NCI-H226 (cell line): Measurements from ENCODE around the gene GPC6.

Experiments
- DNase-seq: peaks from one replicate; pipeline ENCODE4 v3.0.0-alpha.2; 2015

GPC6 gene

DNA sequence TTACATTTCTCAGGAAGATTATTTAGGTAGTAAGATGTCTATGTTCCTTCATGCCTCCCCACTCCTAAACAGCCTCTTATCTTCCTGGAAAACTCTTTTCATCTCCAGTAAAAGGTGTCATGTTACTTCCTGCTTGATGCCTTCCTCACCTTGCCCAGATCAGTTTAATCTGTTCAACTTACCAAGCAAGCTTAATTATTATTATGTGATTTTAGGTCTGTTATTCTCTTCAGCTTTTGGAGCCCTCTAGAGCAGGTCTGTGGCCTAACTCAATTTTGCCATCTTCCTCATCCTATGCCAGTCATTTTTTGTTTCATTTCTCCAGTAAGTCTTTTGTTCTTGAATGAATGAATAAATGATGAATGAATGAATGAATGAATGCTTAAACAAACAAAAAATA lies 724.5 kb downstream of the GPC6 start:
- no peak for DNase-seq

DNA sequence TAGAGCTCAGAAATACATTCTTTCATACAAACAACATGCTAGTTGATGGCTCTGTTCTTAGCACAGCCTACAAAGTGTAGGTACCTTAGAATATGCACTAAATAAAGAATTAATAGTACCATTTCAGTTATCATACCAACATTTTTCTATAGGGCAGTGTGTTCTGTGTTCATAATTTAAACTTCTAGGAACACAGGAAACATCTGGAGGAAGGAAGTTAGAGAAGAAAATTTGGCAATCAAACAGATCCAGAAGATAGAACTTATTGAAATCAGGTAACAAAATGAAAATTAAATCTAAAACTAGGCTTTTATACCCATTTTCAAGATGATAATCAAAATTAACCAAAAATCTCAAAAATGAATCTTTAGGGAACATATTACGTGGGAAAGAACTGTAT lies 725.3 kb downstream of the GPC6 start:
- DNase-seq, result no peak

DNA sequence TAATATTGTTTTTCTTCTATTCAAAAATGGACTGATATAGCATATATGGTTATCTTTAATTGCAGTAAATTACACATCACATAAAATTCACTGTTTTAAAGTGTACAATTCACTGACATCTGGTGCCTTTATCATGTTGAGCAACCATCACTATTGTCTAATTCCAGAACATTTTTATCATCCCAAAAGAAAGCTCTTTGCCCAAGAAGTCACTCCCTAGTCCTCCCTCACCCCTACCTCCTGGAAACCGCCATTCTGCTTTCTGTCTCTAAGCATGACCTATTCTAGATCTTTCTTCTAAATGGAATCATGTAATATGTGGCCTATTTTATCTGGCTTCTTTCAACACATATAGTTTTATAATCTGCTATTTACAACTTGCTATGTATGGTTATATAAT lies 727.2 kb downstream of the GPC6 start:
- no peak for DNase-seq

DNA sequence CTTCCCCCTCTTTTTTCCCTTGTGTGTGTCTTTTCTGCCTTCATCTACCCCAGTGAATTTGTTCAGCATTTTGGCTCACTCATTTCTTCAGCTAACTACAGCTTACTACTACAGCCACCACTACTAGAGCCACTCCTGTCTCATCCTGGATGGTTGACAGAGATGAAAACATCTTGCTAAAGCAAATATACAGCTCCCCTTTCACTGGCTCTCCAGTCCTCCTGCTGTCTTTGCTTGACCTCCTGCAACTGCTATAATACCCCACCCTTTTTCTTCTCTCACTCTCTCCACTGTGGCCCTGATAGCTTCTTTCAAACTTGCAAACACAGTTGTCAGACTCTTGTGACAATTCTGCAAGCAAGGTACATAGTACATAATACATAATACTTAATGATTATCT lies 729.3 kb downstream of the GPC6 start:
- no peak for DNase-seq

DNA sequence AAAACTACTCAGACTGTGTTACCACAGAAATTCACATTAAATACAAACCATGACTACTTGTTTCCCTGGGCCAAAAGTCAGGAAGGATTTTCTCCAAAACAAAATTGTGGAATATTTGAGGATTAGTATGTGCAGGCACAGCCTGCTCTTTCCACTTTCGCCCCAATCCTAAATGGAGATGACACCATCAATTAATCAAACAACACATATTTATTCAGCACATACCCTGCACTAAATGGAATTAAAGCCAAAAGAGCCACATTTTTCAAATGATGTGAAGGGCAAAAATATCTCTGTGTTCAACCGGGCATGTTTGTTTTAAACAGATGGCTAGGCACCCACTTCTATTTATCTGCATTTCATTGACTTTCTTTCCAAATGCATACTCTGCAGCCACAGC lies 729.8 kb downstream of the GPC6 start:
- DNase-seq, result no peak

DNA sequence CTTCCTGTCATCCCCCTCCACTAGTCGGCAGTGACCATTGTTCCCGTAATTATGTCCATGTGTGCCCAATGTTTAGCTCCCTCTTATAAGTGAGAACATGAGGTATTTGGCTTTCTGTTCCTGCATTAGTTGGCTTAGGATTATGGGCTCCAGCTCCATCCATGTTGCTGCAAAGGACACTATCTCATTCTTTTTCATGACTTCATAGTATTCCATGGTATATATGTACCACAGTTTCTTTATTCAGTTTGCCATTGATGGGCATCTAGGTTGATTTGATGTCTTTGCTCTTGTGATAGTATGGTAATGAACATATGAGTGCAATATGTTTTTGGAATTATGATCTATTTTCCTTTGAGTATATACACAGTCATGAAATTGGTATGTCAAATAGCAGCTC lies 730.8 kb downstream of the GPC6 start:
- DNase-seq, result no peak

DNA sequence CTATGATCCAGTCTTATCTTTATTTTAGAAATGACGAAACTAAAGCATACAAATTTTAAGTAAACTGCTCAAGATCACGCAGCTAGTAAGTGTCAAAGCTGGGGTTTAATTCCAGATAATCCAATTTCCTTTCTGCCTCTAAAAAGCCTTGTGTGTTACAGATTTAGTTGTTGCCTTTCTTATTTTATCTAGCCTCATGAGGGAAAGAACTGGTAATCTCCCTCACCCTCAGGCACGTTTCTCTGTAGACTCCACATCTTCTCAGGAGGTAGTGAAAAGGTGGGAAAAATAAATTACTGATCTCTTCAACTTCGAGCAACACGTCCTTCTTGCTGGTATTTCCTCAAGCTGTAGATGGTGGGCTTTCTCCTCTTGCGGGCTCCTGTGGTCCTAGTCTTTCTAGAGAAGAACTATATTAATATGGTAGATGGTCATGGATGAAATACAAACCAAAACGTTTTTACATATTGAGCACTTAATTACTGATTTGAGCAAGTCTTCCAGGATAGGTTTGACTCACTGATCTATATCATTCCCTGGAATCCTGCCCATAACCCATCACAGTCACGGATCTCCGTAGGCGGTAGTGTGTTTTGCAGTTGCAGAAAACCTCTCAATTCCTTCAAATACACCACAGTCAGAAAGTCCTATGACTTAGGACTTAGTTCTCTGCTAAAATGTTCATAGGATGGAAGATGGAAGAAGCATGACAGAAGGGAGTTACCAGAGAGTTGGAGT lies 733.4 kb downstream of the GPC6 start:
- no peak for DNase-seq

DNA sequence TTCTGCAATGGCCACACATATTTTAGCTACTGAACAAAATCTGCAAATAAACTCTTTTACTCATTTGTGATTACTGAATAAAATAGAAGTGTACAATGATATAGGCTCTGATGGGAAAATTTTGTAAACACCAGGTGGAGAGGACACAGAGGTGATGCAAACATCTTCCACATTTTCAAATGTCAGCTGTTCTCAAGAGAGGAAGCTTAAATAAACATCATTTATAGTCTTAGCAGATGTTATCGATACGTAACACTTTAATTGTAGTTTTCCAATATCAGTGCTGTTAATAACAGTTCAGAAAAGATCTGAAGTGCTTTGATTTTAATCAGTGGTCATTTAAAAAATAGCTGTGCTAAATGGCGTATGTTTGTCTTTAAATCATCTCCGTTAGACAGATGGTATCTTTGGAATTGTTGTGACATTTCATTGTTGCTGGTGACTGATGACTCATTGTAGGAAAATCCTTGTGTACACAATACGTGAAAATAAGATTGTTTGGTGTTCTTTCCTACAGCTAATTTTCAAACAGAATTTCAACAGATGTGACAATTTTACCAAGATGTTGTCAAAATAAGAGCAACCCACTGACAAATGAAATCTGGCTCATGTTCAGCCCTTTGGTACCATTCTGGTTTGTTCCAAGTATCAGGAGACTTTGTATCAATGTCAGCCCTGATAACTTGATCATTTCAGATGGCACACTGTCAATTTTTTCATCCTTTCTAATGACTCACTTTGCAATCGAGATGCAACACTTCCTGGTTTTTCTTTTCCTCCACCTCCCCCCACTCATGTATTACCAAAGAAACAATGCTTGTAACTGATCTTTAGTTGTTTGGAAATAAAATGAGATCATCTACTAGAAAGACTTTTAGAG lies 736.9 kb downstream of the GPC6 start:
- DNase-seq, result no peak

DNA sequence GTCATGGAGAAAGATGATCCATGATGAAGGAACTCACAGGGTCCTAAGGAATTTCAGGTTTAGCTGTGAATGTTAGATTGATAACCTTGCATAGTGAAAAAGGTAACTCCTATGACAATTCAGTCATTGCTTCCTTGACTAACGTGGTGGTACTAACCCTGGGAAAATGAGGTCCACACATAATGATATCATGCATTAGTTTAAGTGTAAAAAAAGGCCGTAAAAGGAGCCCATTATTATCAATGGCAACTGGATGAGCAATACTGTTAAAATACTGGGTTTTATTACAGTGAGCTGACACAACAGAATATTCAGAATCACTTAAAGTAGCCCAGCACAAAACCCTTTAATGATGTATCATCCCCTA lies 737.5 kb downstream of the GPC6 start:
- DNase-seq, result no peak

DNA sequence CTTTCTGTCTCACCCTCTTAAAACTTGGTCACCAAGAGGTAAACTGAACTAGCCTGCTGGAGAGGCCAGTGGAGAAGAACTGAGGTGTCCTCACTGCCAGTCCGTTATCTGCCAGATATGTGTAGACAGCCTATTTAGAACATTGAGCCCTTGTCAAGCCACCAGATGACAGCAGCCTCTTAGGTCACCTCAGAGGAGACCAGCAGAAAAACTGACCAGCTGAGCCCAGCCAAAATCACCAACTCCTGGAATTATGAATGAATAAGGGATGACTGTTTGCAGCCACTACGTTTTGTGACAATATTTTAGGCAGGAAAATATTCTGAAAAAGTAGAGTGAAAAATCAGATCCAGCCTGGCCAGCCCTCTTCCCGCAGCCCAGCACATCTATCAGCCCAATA lies 739.0 kb downstream of the GPC6 start:
- DNase-seq, result no peak

DNA sequence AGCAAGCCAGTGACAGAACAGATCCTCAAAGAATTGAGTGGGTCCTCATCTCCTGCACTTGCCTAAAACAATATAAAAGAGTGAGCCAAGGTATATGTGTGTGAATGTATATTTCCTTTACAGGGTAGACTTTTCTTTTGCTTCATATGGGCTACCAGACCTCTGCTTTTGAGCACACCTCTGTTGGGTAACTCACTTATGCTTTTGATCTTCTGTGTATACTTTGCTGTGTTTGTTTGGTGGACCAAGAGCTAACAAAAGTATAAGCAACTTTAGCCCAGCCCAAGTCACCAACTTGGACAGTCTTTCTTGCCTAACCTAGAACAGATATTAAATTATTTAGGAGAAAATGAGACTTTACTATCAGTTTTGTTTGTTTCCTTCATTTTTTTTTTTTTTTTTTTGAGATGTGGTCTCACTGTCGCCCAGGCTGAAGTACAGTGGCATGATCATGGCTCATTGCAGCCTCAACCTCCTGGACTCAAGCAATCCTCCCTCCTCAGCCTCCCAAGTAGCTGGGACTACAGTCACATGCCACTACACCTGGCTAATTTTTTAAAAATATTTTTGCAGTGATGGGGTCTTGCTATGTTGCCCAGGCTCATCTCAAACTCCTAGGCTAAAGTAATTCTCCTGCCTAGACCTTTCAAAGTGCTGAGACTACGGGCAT lies 739.8 kb downstream of the GPC6 start:
- no peak for DNase-seq

DNA sequence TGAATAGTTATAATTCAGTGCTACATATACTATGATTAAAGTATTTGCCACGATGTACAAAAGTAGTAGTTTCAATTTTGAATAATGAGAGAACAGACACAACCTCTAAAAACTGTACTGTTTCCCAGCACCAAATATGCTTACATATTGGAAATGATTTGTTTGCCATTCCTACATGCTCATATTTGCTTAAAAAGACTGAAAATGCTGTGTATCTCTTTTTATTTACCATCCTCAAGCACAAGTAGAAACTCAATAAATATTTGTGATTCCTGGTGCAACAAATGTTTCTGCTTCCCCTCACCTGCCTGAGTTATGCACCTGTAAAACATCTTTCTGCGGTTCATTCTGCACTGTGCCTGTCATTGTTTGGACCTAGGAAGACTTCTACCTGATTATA lies 740.7 kb downstream of the GPC6 start:
- DNase-seq, result no peak

DNA sequence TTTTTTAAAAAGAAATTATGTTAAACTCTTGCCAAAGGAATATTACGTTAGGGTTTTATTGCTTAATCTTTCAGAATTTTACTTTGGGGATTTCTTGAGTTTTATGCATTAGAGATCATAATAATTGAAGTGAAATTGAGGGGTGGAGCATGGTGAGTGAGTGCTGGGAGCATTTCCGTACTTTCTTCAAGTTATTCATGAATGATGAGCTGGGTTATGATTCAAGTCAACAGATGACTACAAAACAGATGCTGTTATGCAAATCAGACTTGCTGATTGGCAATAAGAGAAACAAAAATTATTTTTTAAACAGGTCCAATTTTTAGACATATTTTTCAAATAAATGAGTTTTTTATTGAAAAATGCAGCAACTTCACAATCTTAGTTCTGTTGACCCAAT lies 748.6 kb downstream of the GPC6 start:
- no peak for DNase-seq

DNA sequence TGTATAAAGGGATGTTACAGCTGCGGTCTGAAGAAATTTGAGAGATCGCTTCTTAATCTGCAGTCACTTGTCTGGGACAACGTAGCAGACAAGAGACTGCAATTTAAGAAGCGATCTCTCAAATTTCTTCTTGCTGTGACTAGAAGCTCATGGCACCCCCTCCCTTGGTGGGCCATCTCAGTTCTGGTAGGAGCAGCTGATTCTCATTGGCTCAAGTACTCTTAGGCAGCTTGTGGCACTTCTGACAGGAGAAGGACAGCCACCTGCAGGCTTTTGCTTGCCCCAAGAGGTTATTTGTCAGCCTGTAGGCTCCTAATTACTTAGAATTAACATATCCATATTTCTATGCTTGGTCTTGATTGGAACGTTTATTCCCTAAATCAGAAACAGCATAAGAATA lies 749.9 kb downstream of the GPC6 start:
- no peak for DNase-seq

DNA sequence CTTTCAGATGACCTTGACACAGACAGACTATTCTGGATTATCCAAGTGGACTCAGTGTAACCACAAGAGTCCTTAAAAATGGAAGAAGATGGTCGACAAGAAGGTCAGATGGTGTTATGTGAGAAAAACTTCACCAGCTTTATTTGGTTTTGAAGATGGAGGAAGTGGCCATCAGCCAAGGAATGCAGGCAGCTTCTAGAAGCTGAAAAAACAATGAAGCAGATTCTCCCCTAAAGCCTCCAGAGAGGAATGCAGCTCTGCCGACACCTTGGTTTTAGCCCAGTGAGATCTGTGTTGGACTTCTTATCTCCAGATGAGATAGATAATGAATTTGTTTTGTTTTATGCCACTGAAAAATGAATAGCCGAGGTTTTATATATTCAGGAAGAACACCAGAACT lies 751.4 kb downstream of the GPC6 start:
- DNase-seq, result peak; percentile 15

DNA sequence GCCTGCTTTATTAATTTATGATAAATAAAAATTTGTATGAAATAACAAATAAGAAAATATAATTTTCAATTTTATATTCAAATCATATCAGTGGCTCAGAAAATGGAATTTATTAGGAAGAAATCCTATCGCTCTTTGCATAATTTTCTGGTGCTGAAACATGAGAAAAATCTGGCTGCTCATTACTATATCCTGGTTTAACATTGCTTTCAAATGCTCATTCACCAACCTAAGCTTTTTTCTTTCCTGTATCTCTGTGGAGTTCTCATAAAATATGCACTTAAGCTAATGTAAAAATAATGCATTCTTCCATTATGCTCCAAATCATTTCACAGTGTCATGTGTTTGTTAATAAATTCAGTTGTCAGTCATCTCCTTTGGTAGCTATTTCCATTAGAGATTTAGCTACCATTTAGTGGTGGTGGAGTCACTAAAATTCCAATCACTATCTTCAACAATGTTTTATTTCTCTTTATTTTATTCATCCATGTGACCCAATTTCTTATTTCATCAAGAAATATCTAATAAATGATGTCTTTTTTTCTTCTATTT lies 754.9 kb downstream of the GPC6 start:
- DNase-seq, result no peak

DNA sequence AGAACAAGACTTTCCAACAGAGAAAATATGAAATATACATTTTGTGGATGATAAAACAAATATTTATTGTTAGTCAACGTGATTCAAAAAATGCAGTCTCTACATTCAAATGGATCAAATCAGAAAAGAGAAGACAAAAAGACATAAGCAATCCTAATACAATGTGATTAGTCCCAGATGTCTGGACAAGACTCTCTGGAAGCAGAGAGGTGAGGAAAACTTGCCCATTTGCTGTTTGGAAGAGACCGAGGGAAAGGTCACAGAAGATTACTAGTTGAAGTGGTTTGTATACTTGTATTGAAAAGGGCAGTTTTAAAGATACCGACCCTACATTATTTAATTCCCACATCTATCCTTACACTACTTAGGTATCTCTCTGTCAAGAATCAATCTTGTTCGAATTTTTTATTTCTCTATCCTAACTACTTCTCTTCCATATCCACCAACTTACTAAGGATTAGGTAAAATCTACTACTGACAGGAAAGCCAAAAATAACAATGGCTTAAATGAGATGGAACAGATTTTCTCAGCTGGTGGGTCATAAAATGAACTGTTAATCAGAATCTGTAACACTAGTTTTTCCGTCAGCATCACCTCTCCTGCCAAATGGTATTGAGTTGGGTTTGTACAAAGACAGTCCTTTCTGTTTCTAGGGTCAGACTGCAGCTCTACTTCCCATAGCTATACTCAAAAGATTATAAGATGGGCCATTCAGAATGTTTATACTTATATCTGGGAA lies 755.7 kb downstream of the GPC6 start:
- DNase-seq, result no peak

DNA sequence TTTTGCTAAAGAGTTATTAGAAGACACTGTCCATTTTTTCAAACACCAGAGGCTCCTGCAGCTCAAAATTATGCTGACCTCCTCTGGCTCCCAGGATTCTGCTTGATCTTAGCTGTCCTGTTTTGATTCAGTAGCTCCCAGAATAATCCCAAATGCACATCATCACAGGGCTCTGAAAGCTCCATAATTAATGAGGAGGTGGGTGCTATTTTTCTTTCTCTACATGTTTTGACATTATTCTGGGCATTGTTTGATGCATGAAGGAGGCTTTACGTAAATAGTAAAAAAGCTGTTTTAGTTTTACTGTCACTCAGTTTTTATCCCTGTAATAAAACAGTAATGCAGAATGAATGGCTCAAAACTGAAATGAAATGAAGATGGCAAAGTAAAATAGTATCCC lies 757.4 kb downstream of the GPC6 start:
- no peak for DNase-seq

DNA sequence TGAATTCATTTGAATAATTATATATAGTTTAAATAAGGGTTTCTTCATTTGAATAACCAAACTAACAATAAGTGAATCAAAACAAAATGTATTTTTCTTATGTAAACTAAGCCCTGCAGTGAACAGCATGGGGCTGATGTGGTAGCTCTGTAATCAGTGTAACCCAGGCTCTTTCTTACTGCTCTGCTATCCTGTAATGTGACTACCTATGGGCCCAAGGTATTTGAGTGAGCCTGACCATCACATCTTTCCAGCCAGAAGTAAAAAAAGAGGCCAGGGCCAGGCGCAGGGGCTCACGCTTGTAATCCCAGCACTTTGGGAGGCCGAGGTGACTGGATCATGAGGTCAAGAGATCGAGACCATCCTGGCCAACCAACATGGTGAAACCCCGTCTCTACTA lies 758.3 kb downstream of the GPC6 start:
- DNase-seq, result no peak

DNA sequence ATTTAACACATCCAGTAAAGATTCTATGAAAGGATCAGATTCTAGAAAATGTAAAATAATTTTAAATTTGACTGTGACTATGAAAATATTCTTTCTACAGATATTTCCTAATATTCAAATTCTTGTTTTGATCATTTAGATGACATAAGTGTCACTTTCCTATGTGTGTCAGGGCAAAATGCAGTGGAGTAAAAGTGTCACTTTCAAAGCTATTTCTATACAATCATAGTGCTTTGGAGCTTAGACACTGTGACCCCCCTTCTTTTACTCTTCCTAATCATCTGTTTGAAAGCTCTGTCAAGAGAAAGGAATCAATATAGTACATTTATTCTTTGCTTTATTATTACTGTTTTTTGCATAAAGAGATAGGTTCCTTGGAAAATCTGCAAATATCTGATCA lies 760.9 kb downstream of the GPC6 start:
- no peak for DNase-seq

DNA sequence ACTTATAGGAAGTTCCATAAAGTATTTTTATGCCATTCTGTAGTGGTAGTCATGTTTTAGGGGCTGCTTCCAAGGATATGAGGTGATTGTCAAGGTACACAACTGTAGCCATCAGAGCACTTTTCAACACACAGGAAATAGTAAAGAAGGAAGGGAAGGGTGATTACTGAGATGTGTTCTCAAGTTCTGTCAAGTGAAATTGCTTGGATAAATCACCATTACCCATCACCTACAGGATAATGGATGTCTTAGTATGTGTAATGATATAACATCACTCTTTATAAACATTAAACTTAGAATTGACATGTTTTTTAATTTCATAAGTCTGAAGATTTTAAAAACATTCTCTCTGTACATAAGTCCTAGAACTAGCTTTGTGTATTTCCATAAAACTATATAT lies 765.0 kb downstream of the GPC6 start:
- no peak for DNase-seq

DNA sequence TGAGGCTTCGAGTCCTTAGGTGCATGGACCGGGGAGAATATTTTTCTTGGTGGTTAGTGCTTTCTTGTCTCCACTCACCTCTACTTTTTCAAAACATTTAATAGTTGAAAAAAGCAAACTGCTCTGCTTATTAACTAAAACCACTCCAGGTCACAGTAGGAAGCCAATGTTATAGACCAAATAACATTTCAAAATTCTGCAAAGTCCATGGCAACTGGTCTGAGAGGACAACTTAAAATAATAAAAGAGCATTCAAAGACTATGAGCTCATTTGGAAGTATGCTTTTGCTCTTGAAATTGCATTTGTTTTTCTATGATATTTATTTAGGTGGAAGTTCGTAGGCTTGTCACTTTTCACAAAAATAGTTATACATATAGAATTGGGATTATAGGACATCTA lies 769.9 kb downstream of the GPC6 start:
- no peak for DNase-seq

DNA sequence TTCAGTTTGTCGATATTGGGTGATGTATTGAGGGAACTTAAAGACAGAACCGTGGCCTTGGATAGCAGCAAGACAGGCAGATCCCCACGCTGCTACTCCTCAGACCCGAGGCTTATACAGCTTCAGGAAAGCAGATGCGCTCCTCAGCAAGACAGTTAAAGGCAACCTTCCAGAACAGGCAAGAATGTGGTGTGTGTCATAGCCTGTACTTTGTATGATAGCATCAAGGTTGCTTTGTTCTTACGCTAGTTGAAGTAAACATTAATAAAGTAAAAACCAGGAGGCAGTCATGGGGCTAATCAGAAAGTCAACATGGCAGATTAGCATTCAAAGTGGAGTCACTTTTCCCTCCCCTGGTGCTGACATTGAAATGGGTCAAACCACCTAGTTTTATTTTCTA lies 779.7 kb downstream of the GPC6 start:
- no peak for DNase-seq
